GM19351 (cell line): ENCODE measurements around the gene PIP5K1A.
A peak's percentile ranks its signal among the peaks of the same experiment; 100 is the strongest.
"Not testable (repeated sequence)": the region's sequence is repeated elsewhere in the genome, so short reads cannot be mapped to it uniquely, and the experiment has no call there.

Experiments used
- ATAC-seq: cut with Tn5 transposase; IDR thresholded peaks from one replicate; pipeline ENCODE4 v1.9.1; 2021; ENCODE audit warnings: mild to moderate bottlenecking, moderate library complexity; ENCODE audit not compliant: unreplicated experiment

Gene PIP5K1A

GRCh38 chr1:151254217-151255213 lies 56.2 kb downstream of the PIP5K1A start, which contains the start of gene PSMD4:
Gene PSMD4 (plus strand): TSS chr1:151254734. CDS start chr1:151254783, 49 bp downstream.
- ATAC-seq: peak; percentile 90

DNA sequence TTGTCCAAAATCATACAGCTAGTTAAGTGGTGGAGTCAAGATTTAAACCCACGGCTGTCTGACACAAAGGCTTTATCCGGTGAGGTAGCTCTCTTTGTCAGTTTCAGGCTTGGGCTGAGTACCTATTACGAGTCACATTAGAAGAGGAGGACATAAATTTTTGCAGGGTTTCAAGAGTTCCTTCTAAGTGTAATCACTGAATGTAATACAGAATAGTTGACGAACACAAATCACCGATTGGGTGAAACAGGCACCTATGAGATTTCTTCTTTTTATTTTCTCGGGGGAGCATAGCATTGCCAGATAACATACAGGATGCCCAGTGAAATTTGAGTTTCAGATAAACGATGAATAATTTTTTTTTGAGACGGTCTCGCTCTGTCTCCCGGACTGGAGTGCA lies 57.0 kb downstream of the PIP5K1A start:
- no peak for ATAC-seq

DNA sequence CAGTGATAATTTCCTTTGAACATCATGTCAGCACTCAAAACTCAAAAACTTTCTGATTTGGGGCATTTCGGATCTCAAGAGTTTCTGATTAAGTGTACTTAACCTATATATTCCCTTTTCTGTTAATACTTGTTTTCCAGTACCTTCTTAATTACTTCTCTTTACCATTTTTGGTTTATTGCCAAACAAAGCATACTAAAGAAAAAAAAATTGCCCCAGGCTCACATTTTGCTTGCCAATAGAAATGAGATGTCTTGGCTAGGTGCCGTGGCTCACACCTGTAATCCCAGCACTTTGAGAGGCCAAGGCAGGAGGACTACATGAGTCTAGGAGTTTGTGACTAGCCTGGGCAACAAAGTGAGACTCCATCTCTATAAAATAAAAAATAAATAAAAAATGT lies 61.0 kb downstream of the PIP5K1A start:
- no peak for ATAC-seq

- ATAC-seq: no peak
Measured at GRCh38 chr1:151265446-151266236, 67.3 kb downstream of the PIP5K1A start.

GRCh38 chr1:151266315-151266714 lies 68.0 kb downstream of the PIP5K1A start:
- ATAC-seq: no peak

GRCh38 chr1:151266821-151267220 lies 68.5 kb downstream of the PIP5K1A start:
- no peak for ATAC-seq

- no peak for ATAC-seq
Measured at GRCh38 chr1:151267760-151268159, 69.4 kb downstream of the PIP5K1A start.

- ATAC-seq: no peak
Measured at GRCh38 chr1:151273924-151274466, 75.6 kb downstream of the PIP5K1A start.

DNA sequence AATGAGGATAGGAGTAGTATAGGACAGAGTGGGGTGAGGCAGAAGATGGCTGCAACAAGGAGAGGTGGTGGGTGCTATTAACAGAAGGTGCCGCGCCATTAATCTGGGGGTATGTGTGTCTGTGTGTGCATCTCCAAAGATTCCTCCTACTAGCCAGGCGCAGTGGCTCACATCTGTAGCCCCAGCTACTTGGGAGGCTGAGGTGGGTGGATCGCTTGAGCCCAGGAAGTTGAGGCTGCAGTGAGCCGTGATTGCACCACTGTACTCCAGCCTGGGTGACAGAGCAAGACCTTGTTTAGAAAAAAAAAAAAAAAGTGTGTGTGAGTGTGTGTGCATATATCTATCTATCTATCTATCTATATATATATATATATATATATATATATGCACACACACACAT lies 77.0 kb downstream of the PIP5K1A start:
- ATAC-seq: not testable (repeated sequence)

DNA sequence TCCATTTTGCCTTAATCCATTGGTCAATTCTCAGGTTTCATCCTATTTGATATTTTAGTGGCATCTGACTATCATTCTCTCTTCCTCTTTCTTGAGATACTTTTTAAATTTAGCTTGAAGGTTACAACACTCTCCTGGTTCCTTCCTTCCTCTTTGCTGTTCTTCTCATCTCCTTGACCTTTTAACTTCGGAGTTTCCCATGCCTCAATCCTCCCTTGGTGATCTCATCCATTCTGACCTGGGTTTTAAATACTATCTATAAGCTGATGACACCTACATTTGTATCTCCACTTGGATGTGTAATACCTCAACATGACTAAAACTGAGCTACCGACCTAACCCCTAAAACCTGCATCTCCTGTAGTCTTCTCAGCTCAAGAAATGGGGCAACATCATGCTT lies 78.9 kb downstream of the PIP5K1A start:
- ATAC-seq: no peak

DNA sequence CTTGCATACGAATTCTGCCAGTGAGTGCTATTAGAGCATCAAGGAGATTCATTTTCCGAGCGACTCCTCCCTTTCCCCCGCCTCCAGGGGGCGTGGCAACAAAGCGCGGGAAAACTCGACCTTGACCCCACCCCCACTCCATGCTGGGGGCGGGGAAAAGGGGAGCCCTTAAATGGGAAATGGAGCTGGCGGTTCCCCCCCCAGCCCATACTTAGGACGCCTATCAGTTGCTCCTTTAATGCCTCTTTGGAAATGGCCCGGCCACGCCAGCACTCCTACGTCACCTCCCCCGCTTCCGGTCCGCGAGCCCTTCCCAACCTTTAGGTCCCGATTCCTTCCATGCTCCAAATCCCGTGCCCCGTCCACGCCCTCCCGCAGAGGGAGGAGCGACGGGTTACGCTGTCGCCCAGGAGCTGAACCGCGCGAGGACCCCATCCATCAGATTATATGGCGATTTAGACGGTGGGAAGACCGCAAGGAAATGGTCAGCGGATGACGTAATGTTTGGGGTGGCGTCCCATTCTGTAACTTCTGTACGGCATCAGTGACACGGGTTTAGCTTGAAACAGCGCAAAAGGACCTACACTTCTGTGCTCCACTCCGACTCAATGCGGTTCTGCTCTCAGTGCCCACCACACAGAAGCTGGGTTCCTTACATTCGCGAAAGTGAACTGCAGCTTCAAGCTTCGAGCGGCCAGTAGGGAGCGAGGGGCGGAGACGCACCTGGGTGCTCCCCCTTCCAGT lies 83.0 kb downstream of the PIP5K1A start:
- peak; percentile 31 for ATAC-seq

DNA sequence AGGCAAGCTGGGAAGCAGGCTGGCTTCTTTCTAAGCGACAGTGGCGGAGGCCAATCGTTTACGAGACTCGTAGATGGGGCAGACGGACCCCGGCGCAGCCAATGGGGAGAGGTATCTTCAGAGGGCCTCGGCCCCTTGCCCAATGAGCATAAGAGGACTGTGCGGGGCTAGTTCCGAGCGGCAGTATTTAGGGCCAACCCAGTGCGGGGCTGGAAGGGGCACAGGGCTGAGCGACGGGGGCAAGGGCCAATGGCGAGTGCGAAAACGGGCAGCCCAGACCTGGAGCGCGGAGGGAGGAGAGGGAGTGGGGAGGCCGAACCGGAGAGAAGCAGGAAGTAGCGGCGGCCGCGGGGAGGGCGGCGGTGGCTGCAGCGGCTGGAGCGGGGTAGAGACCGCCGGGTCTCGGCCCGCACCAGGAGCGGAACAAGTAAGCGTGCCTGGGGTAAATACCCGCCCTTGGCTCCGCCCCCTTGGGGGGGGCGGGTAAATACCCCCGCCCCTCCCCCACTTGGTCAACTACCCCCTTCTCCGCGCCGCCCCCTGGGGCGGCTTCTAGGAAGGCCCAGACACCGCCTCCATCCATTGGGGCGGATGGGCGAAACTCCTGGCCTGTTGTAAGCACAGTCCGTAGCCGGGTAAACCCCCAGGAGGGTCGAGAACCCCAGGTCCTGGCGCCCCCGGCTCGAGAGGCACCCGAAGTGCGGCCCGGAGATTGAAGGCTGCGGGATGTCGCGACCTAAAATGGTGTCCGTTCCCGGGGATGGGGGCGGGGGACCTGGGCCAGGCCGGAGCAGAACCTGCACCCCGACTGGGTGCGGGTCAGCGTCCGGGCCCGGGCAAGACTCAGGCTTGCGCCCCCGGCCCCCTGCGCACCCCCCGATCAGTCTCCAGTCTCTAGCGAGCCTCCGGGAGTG lies 83.9 kb downstream of the PIP5K1A start, which contains the start of gene ZNF687:
Gene ZNF687 (plus strand): TSS at position 331 of the 914 bp plus-strand sequence. CDS start 3,993 bp downstream, outside the sequence.
- peak; percentile 87 for ATAC-seq

GRCh38 chr1:151282883-151283725 lies 84.8 kb downstream of the PIP5K1A start:
- ATAC-seq: no peak

GRCh38 chr1:151284013-151284577 lies 85.7 kb downstream of the PIP5K1A start:
- ATAC-seq: no peak

GRCh38 chr1:151286619-151287340 lies 88.4 kb downstream of the PIP5K1A start:
- no peak for ATAC-seq

DNA sequence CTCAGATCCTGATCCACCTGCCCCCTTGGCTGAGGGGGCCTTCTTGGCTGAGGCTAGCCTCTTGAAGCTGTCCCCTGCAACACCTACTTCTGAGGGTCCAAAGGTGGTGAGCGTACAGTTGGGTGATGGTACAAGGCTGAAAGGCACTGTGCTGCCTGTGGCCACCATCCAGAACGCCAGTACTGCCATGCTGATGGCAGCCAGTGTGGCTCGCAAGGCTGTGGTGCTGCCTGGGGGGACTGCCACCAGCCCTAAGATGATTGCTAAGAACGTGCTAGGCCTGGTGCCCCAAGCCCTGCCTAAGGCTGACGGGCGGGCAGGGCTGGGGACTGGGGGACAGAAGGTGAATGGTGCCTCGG lies 89.0 kb downstream of the PIP5K1A start:
- no peak for ATAC-seq

- ATAC-seq: no peak
Measured at GRCh38 chr1:151287767-151288500, 89.6 kb downstream of the PIP5K1A start.
